ENCODE data around the gene IMMP2L. TPM values are rescaled to one million over a fixed set of nuclear protein-coding genes. Genes with fewer than 3 reads are reported as not detected.
"Not testable (repeated sequence)": the region's sequence is repeated elsewhere in the genome, so short reads cannot be mapped to it uniquely, and the experiment has no call there.

Gene IMMP2L
- total and polyA plus RNA-seq, 3 experiments from 2014 or later, result 13.7 to 23.5 (median 18.0) TPM

GRCh38 chr7:111251365-111251764 lies 310.9 kb downstream of the IMMP2L start:
- H3K36me3 ChIP-seq (ENCODE audit: insufficient read depth, low read length); H3K27me3 Mint-ChIP-seq; H3K4me1 ChIP-seq (ENCODE audit: insufficient read depth, low read length); H3K27me3 ChIP-seq (ENCODE audit: insufficient read depth, low read length, poor library complexity, severe bottlenecking); POLR2A ChIA-PET; H3K4me3 ChIP-seq (ENCODE audit: low read length); H3K9me3 ChIP-seq (ENCODE audit: low read length); CTCF ChIA-PET; DNase-seq; H3K4me3 Mint-ChIP-seq; H3K27ac Mint-ChIP-seq; H3K27ac ChIP-seq (ENCODE audit: low read depth, low read length); H3K4me1 Mint-ChIP-seq: not testable (repeated sequence)
- Mint-ChIP-seq H3K9me3 (peaks cover 0 to 25% (median 13%) of the 10 kb centered on the region in 5 donors), H3K36me3 (peaks cover 5 to 34% (median 9%) of the 10 kb centered on the region in 3 donors)

- H3K4me1 ChIP-seq (ENCODE audit: insufficient read depth, low read length); POLR2A ChIA-PET; H3K4me3 ChIP-seq (ENCODE audit: low read length); H3K27me3 ChIP-seq (ENCODE audit: insufficient read depth, low read length, poor library complexity, severe bottlenecking); CTCF ChIA-PET; H3K27me3 Mint-ChIP-seq; H3K9me3 ChIP-seq (ENCODE audit: low read length); H3K27ac Mint-ChIP-seq; H3K36me3 ChIP-seq (ENCODE audit: insufficient read depth, low read length); H3K4me3 Mint-ChIP-seq; H3K27ac ChIP-seq (ENCODE audit: low read depth, low read length); DNase-seq; H3K4me1 Mint-ChIP-seq: not testable (repeated sequence)
- peaks cover 5 to 34% (median 9%) of the 10 kb centered on the region in 3 donors for H3K36me3 Mint-ChIP-seq
- peaks cover 0 to 25% (median 13%) of the 10 kb centered on the region in 5 donors for H3K9me3 Mint-ChIP-seq
Observed at GRCh38 chr7:111249807-111250206, 312.5 kb downstream of the IMMP2L start.

GRCh38 chr7:111242141-111242755 lies 320.0 kb downstream of the IMMP2L start:
- Histone ChIP-seq H3K9me3 (ENCODE audit: low read length) (no peaks in the 10 kb centered on the region), H3K4me3 (ENCODE audit: low read length) (no peak overlapping the region), H3K27ac (ENCODE audit: low read depth, low read length) (no peak overlapping the region), H3K4me1 (ENCODE audit: insufficient read depth, low read length) (no peaks in the 10 kb centered on the region), H3K27me3 (ENCODE audit: insufficient read depth, low read length, poor library complexity, severe bottlenecking) (no peaks in the 10 kb centered on the region), H3K36me3 (ENCODE audit: insufficient read depth, low read length) (no peaks in the 10 kb centered on the region)
- Mint-ChIP-seq H3K27me3 (no peaks in the 10 kb centered on the region), H3K4me1 (peaks cover 6 to 16% (median 7%) of the 10 kb centered on the region in 3 donors), H3K27ac (no peak overlapping the region), H3K4me3 (no peak overlapping the region), H3K36me3 (peaks cover 0 to 6% (median 0%) of the 10 kb centered on the region in 3 donors), H3K9me3 (no peaks in the 10 kb centered on the region)
- CTCF ChIA-PET, result no interaction called here
- DNase-seq, result no peak
- POLR2A ChIA-PET, result no interaction called here

GRCh38 chr7:111240371-111240770 lies 321.9 kb downstream of the IMMP2L start:
- H3K36me3 ChIP-seq (ENCODE audit: insufficient read depth, low read length), result no peaks in the 10 kb centered on the region
- no peaks in the 10 kb centered on the region for H3K4me1 ChIP-seq (ENCODE audit: insufficient read depth, low read length)
- no peak overlapping the region for H3K27ac Mint-ChIP-seq
- H3K27me3 Mint-ChIP-seq, result no peaks in the 10 kb centered on the region
- no peaks in the 10 kb centered on the region for H3K9me3 ChIP-seq (ENCODE audit: low read length)
- peaks cover 6 to 16% (median 7%) of the 10 kb centered on the region in 3 donors for H3K4me1 Mint-ChIP-seq
- H3K4me3 Mint-ChIP-seq, result no peak overlapping the region
- H3K27ac ChIP-seq (ENCODE audit: low read depth, low read length), result no peak overlapping the region
- peaks cover 4 to 24% (median 4%) of the 10 kb centered on the region in 3 donors for H3K36me3 Mint-ChIP-seq
- peaks cover 0 to 5% (median 0%) of the 10 kb centered on the region in 5 donors for H3K9me3 Mint-ChIP-seq
- POLR2A ChIA-PET, result no interaction called here
- no peak for DNase-seq
- no peak overlapping the region for H3K4me3 ChIP-seq (ENCODE audit: low read length)
- H3K27me3 ChIP-seq (ENCODE audit: insufficient read depth, low read length, poor library complexity, severe bottlenecking), result no peaks in the 10 kb centered on the region
- CTCF ChIA-PET, result no interaction called here

- Histone ChIP-seq H3K36me3 (ENCODE audit: insufficient read depth, low read length) (no peaks in the 10 kb centered on the region), H3K27ac (ENCODE audit: low read depth, low read length) (no peak overlapping the region), H3K4me3 (ENCODE audit: low read length) (no peak overlapping the region), H3K9me3 (ENCODE audit: low read length) (no peaks in the 10 kb centered on the region), H3K4me1 (ENCODE audit: insufficient read depth, low read length) (no peaks in the 10 kb centered on the region), H3K27me3 (ENCODE audit: insufficient read depth, low read length, poor library complexity, severe bottlenecking) (no peaks in the 10 kb centered on the region)
- H3K9me3 Mint-ChIP-seq, result peaks cover 0 to 5% (median 0%) of the 10 kb centered on the region in 5 donors
- no peak overlapping the region for H3K4me3 Mint-ChIP-seq
- CTCF ChIA-PET, result interaction anchor here (0.9 kb wide), 1 partner anchor 502 kb away, joined by 3 read pairs; no protein-coding TSS in a partner anchor
- peaks cover 5 to 27% (median 5%) of the 10 kb centered on the region in 3 donors for H3K36me3 Mint-ChIP-seq
- no peak for DNase-seq
- no peaks in the 10 kb centered on the region for H3K27me3 Mint-ChIP-seq
- POLR2A ChIA-PET, result no interaction called here
- H3K27ac Mint-ChIP-seq, result no peak overlapping the region
- H3K4me1 Mint-ChIP-seq, result peaks cover 6 to 16% (median 7%) of the 10 kb centered on the region in 3 donors
Observed at GRCh38 chr7:111239437-111239836, 322.9 kb downstream of the IMMP2L start.

- Mint-ChIP-seq H3K4me3 (no peak overlapping the region), H3K27ac (peak overlapping the region in 1 of 8 donors; percentile 0), H3K4me1 (peaks cover 6 to 16% (median 7%) of the 10 kb centered on the region in 3 donors), H3K9me3 (peaks cover 0 to 5% (median 0%) of the 10 kb centered on the region in 5 donors), H3K36me3 (peaks cover 5 to 30% (median 5%) of the 10 kb centered on the region in 3 donors), H3K27me3 (no peaks in the 10 kb centered on the region)
- H3K36me3 ChIP-seq (ENCODE audit: insufficient read depth, low read length), result no peaks in the 10 kb centered on the region
- H3K27me3 ChIP-seq (ENCODE audit: insufficient read depth, low read length, poor library complexity, severe bottlenecking), result no peaks in the 10 kb centered on the region
- no peaks in the 10 kb centered on the region for H3K9me3 ChIP-seq (ENCODE audit: low read length)
- no peak overlapping the region for H3K4me3 ChIP-seq (ENCODE audit: low read length)
- CTCF ChIA-PET, result interaction anchor here (0.9 kb wide), 1 partner anchor 503 kb away, joined by 3 read pairs; no protein-coding TSS in a partner anchor
- POLR2A ChIA-PET, result no interaction called here
- H3K27ac ChIP-seq (ENCODE audit: low read depth, low read length), result no peak overlapping the region
- H3K4me1 ChIP-seq (ENCODE audit: insufficient read depth, low read length), result no peaks in the 10 kb centered on the region
- DNase-seq, result no peak
Observed at GRCh38 chr7:111238886-111239285, 323.4 kb downstream of the IMMP2L start.

- H3K27me3 ChIP-seq (ENCODE audit: insufficient read depth, low read length, poor library complexity, severe bottlenecking), result no peaks in the 10 kb centered on the region
- Mint-ChIP-seq H3K9me3 (peaks cover 0 to 5% (median 0%) of the 10 kb centered on the region in 5 donors), H3K4me3 (no peak overlapping the region), H3K4me1 (peaks cover 11 to 21% (median 13%) of the 10 kb centered on the region in 3 donors), H3K27ac (no peak overlapping the region), H3K36me3 (peaks cover 5 to 32% (median 5%) of the 10 kb centered on the region in 3 donors), H3K27me3 (no peaks in the 10 kb centered on the region)
- no peaks in the 10 kb centered on the region for H3K36me3 ChIP-seq (ENCODE audit: insufficient read depth, low read length)
- H3K9me3 ChIP-seq (ENCODE audit: low read length), result no peaks in the 10 kb centered on the region
- H3K4me3 ChIP-seq (ENCODE audit: low read length), result no peak overlapping the region
- ChIA-PET POLR2A (no interaction called here), CTCF (no interaction called here)
- H3K27ac ChIP-seq (ENCODE audit: low read depth, low read length), result no peak overlapping the region
- no peaks in the 10 kb centered on the region for H3K4me1 ChIP-seq (ENCODE audit: insufficient read depth, low read length)
- no peak for DNase-seq
Observed at GRCh38 chr7:111235709-111236108, 326.6 kb downstream of the IMMP2L start.

- H3K27me3 Mint-ChIP-seq, result no peaks in the 10 kb centered on the region
- no peak overlapping the region for H3K27ac ChIP-seq (ENCODE audit: low read depth, low read length)
- H3K27ac Mint-ChIP-seq, result no peak overlapping the region
- no peaks in the 10 kb centered on the region for H3K27me3 ChIP-seq (ENCODE audit: insufficient read depth, low read length, poor library complexity, severe bottlenecking)
- no peaks in the 10 kb centered on the region for H3K4me1 ChIP-seq (ENCODE audit: insufficient read depth, low read length)
- peaks cover 0 to 5% (median 0%) of the 10 kb centered on the region in 5 donors for H3K9me3 Mint-ChIP-seq
- peaks cover 5 to 6% (median 6%) of the 10 kb centered on the region in 3 donors for H3K4me1 Mint-ChIP-seq
- no peaks in the 10 kb centered on the region for H3K36me3 ChIP-seq (ENCODE audit: insufficient read depth, low read length)
- POLR2A ChIA-PET, result no interaction called here
- CTCF ChIA-PET, result no interaction called here
- H3K4me3 ChIP-seq (ENCODE audit: low read length), result no peak overlapping the region
- H3K36me3 Mint-ChIP-seq, result peaks cover 5 to 34% (median 5%) of the 10 kb centered on the region in 3 donors
- no peak overlapping the region for H3K4me3 Mint-ChIP-seq
- DNase-seq, result no peak
- H3K9me3 ChIP-seq (ENCODE audit: low read length), result no peaks in the 10 kb centered on the region
Observed at GRCh38 chr7:111232249-111233084, 329.8 kb downstream of the IMMP2L start.
